Karpas-422 (cell line): Measurements from ENCODE around the gene CREBZF. TPM values are rescaled to one million over a fixed set of nuclear protein-coding genes. Genes with fewer than 3 reads are reported as not detected.

ENCODE experiments used
- DNase-seq: peaks from one replicate; pipeline ENCODE4 v3.0.0-alpha.2; 2015
- H2AFZ ChIP-seq: fragments of 200-600 bp; sonication (generic); 2 replicates; pipeline ENCODE4 v1.6.1; 2014; ENCODE audit warnings: antibody characterized with exemption, low read length, mixed read lengths
- H3K27ac ChIP-seq: fragments of 200-600 bp; sonication (generic); 2 replicates; pipeline ENCODE4 v1.5.1; 2014; ENCODE audit warnings: mild to moderate bottlenecking, low read length, moderate library complexity
- H3K27me3 ChIP-seq: fragments of 200-600 bp; sonication (generic); 2 replicates; pipeline ENCODE4 v1.6.1; 2014; ENCODE audit warnings: low read length, mixed read lengths
- H3K36me3 ChIP-seq: fragments of 200-600 bp; sonication (generic); 2 replicates; pipeline ENCODE4 v1.6.1; 2014; ENCODE audit warnings: low read length, mixed read lengths; ENCODE audit not compliant: insufficient read depth
- H3K4me1 ChIP-seq: fragments of 200-600 bp; sonication (generic); 2 replicates; pipeline ENCODE4 v1.6.1; 2014; ENCODE audit warnings: mild to moderate bottlenecking, low read length, mixed read lengths
- H3K4me2 ChIP-seq: fragments of 200-600 bp; sonication (generic); 2 replicates; pipeline ENCODE4 v1.6.1; 2014; ENCODE audit warnings: low read length, low read depth, mild to moderate bottlenecking; ENCODE audit not compliant: poor library complexity, severe bottlenecking
- H3K4me3 ChIP-seq: fragments of 200-600 bp; sonication (generic); 2 replicates; pipeline ENCODE4 v1.5.1; 2014; ENCODE audit warnings: mild to moderate bottlenecking, antibody characterized with exemption, low read length, mixed read lengths
- H3K79me2 ChIP-seq: fragments of 200-600 bp; sonication (generic); 2 replicates; pipeline ENCODE4 v1.6.1; 2014; ENCODE audit warnings: mild to moderate bottlenecking, low read length, mixed read lengths
- H3K9ac ChIP-seq: fragments of 200-600 bp; sonication (generic); 2 replicates; pipeline ENCODE4 v1.6.0; 2014; ENCODE audit warnings: low read length
- H3K9me2 ChIP-seq: fragments of 200-600 bp; sonication (generic), shearing (Covaris generic); replicated peaks from 2 replicates; pipeline ENCODE4 v1.6.0; 2014; ENCODE audit warnings: mild to moderate bottlenecking, low read length, moderate library complexity; ENCODE audit not compliant: insufficient read depth
- H3K9me3 ChIP-seq: fragments of 300-700, 200-600 bp; sonication (generic); 2 replicates; pipeline ENCODE4 v1.6.1; 2014; ENCODE audit warnings: low read length, mixed read lengths
- H4K20me1 ChIP-seq: fragments of 200-600 bp; sonication (generic); 2 replicates; pipeline ENCODE4 v1.6.1; 2014; ENCODE audit warnings: mild to moderate bottlenecking, antibody characterized with exemption, low read length, low read depth; ENCODE audit not compliant: insufficient read depth
- total RNA-seq: library from RNA; depleted of rRNA; stranded (reverse); fragments of >200 nt; shearing (Covaris generic); gene quantifications from 2 replicates; pipeline ENCODE4 v1.2.3, GENCODE V29; 2014; ENCODE audit warnings: low replicate concordance; rRNA removed

The CREBZF gene, protein sequence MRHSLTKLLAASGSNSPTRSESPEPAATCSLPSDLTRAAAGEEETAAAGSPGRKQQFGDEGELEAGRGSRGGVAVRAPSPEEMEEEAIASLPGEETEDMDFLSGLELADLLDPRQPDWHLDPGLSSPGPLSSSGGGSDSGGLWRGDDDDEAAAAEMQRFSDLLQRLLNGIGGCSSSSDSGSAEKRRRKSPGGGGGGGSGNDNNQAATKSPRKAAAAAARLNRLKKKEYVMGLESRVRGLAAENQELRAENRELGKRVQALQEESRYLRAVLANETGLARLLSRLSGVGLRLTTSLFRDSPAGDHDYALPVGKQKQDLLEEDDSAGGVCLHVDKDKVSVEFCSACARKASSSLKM
- total RNA-seq = 230 and 297 TPM in 2 replicates

DNA sequence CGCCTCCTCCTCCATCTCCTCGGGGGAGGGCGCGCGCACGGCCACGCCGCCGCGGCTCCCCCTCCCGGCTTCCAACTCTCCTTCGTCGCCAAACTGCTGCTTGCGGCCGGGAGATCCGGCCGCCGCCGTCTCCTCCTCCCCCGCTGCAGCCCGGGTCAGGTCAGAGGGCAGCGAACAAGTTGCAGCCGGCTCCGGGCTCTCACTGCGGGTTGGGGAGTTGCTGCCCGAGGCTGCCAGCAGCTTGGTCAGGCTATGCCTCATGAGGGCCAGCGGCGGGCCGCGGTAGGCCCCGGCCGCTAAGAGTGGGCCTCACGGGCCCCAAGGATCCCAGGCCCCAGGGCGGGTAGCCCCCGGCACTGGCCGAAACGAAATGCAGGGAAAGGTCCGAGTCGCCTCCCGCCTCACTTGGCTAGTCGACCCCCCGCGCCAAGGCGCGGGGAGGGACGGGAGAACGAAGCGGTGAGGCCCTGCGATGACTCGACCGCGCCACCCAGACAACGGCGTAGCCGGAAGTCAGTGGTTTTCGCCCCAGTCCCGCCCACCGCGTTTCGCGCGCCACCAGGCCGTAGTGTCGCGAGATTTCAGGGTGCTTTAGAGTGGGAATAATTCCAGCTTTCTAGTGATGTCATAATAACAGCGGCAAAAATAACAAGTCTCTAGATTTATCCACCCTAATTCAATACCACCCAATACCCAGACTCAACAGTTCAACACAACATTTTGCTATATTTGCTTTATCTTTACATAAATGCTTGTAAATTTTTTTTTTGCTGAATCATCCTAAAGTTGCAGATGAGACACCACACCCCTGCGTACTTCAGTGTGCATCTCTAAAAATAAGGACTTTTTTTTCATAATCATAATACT, at the start of gene CREBZF:
CREBZF (minus strand) TSS at position 515 of the 867 bp plus-strand sequence; CDS start at position 261, 254 bp downstream.
- peak within 1 kb of the TSS; percentile 81 for H3K27ac ChIP-seq
- H4K20me1 ChIP-seq = peaks cover 43% of the 10 kb centered on the region
- peak within 1 kb of the TSS; percentile 93 for H3K9ac ChIP-seq
- H3K79me2 ChIP-seq = peaks cover 50% of the 10 kb centered on the region
- H3K27me3 ChIP-seq = no peaks in the 10 kb centered on the region
- H3K4me1 ChIP-seq = peaks cover 39% of the 10 kb centered on the region
- peak; percentile 100 for DNase-seq
- H3K4me2 ChIP-seq = peak within 1 kb of the TSS; percentile 89
- peak within 1 kb of the TSS; percentile 68 for H2AFZ ChIP-seq
- H3K4me3 ChIP-seq = peak within 1 kb of the TSS; percentile 75
- no peaks in the 10 kb centered on the region for H3K9me2 ChIP-seq
- no peaks in the 10 kb centered on the region for H3K9me3 ChIP-seq
- peaks cover 38% of the 10 kb centered on the region for H3K36me3 ChIP-seq

DNA sequence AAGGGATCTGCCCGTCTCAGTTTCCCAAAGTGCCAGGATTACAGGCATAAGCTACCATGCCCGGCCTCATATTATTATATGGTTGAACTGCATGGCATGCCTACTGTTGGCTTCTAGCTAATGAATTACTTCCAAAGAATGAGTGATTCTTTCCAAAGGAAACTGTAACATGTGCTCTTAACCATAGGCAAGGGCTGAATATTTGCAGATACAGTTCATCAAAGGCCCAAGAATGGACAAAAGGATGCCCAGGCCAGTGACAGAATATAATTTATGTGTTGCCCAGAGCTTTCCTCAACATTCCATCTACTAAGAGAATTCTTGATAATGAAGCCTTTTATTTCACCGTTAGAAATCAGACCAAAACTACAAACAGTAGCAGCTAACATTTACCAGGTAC, 48.0 kb upstream of the CREBZF start:
- no peaks in the 10 kb centered on the region for H3K4me1 ChIP-seq
- H3K9me2 ChIP-seq = no peaks in the 10 kb centered on the region
- H3K79me2 ChIP-seq = no peaks in the 10 kb centered on the region
- H3K27ac ChIP-seq = no peak overlapping the region
- 0 out of 2 replicates have a peak, but pooled peaks cover 3% of the 10 kb centered on the region for H3K27me3 ChIP-seq
- no peaks in the 10 kb centered on the region for H3K36me3 ChIP-seq
- no peak overlapping the region for H3K4me2 ChIP-seq
- no peak overlapping the region for H3K4me3 ChIP-seq
- H4K20me1 ChIP-seq = no peaks in the 10 kb centered on the region
- H3K9me3 ChIP-seq = no peaks in the 10 kb centered on the region
- no peak for DNase-seq
- H2AFZ ChIP-seq = no peak overlapping the region
- H3K9ac ChIP-seq = no peak overlapping the region

DNA sequence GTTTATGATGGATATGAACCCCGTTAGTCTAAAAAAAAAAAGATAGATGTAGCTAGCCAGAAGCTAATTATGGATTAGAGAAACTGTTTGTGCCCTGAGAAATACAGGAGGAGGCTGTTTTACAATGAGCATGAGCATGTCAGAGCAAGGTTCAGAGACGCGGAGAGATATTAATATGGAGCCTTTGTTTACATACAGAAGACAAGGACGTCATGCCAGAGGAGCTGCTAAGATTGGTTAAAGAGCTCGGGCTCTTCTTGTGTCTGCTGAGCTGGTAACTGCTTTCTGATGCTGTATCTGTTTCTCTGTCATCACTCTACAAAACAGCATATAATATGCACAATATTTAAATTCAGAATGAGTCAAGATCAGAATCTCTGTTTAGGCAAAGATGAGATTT, 46.0 kb upstream of the CREBZF start:
- Histone ChIP-seq H3K4me3 (no peak overlapping the region), H3K36me3 (no peaks in the 10 kb centered on the region), H3K9me3 (no peaks in the 10 kb centered on the region), H3K27me3 (0 out of 2 replicates have a peak, but pooled peaks cover 3% of the 10 kb centered on the region), H4K20me1 (no peaks in the 10 kb centered on the region), H3K79me2 (no peaks in the 10 kb centered on the region), H3K27ac (no peak overlapping the region), H3K9ac (no peak overlapping the region), H3K9me2 (no peaks in the 10 kb centered on the region), H3K4me1 (no peaks in the 10 kb centered on the region), H2AFZ (no peak overlapping the region), H3K4me2 (no peak overlapping the region)
- DNase-seq = no peak

DNA sequence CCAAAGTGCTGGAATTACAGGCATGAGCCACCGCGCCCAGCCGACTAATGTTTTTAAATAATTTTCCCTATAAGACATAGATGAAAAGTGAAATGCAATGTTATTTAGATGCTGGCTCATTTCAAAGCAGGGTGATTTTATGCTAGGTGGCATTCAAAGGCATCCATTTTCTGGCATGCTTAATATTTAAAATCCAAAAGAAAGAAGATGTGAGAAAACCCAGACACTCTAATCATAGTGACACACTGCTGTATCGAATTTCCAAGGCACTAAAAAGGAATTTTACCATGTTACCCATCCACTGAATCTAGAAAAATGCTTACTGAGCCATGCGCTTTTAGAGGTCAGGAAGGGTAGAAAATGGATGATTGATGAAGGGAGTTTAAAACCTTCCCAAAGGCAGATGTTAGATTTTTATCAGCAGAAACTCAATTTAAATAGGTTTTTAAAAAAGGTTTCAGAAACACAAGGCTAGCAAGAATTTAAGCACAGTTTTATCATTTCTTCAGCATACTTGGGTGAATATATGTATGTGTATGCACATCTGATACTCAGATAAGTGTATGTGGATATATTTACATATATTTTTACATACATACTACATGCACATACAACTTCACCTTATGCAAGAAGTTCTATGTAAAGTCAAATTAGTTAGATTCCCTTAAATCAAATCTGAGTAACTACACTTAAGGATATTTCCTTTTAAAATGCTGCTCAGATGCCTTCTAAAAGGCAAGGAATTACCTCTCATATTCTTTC, 45.2 kb upstream of the CREBZF start:
- no peaks in the 10 kb centered on the region for H4K20me1 ChIP-seq
- no peak overlapping the region for H2AFZ ChIP-seq
- no peaks in the 10 kb centered on the region for H3K79me2 ChIP-seq

DNA sequence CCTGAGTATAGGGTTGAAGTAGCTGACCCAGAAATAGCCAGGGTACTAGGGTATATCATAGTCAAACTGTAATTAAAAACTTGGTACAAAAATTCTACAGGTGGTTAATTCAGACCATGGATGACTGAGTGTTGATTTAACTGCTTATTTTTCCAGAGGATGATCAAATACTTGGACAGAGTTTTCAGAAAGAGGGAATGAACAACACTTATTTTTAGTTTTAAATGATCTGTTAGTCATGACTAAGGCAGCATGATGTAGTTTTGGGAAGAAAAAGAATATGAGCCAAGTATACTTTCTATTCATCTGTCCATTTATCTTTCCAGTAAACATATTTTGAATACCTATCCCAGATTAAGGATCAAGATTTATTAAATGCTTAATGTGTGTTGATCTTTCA, 40.9 kb upstream of the CREBZF start:
- H4K20me1 ChIP-seq = no peaks in the 10 kb centered on the region
- no peak overlapping the region for H2AFZ ChIP-seq
- 0 out of 2 replicates have a peak, but pooled peaks cover 2% of the 10 kb centered on the region for H3K27me3 ChIP-seq
- H3K9ac ChIP-seq = no peak overlapping the region
- no peak for DNase-seq
- no peaks in the 10 kb centered on the region for H3K36me3 ChIP-seq
- H3K4me2 ChIP-seq = no peak overlapping the region
- no peaks in the 10 kb centered on the region for H3K4me1 ChIP-seq
- no peak overlapping the region for H3K4me3 ChIP-seq
- no peak overlapping the region for H3K27ac ChIP-seq
- H3K9me2 ChIP-seq = no peaks in the 10 kb centered on the region
- H3K9me3 ChIP-seq = no peaks in the 10 kb centered on the region
- H3K79me2 ChIP-seq = no peaks in the 10 kb centered on the region

More for the DNA sequence above, 45.2 kb upstream of the CREBZF start:
- no peaks in the 10 kb centered on the region for H3K36me3 ChIP-seq
- no peak overlapping the region for H3K27ac ChIP-seq
- no peaks in the 10 kb centered on the region for H3K9me3 ChIP-seq
- DNase-seq = no peak
- no peak overlapping the region for H3K4me3 ChIP-seq
- H3K9me2 ChIP-seq = no peaks in the 10 kb centered on the region
- no peaks in the 10 kb centered on the region for H3K4me1 ChIP-seq
- H3K27me3 ChIP-seq = no peaks in the 10 kb centered on the region
- no peak overlapping the region for H3K4me2 ChIP-seq
- H3K9ac ChIP-seq = no peak overlapping the region

DNA sequence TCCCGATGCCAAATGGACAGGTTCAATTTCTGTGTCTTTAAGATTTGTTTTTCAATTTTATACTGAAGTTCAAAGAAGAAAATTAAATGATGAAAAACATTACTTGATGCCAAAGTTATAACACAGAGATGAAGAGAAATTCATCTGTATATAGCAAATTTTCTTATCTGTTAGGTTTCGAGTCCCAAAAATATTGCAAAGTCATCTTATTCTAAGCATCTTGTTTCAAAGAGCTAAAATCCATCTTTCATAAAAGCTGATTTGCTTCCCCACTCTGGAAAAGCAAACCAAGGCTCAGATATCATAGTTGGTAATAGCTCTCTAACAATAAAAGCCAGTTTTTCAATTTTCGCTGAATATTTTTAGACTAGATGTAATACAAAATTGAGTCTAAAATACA, 40.0 kb upstream of the CREBZF start:
- no peaks in the 10 kb centered on the region for H4K20me1 ChIP-seq
- no peak overlapping the region for H3K4me3 ChIP-seq
- H3K9me3 ChIP-seq = no peaks in the 10 kb centered on the region
- H2AFZ ChIP-seq = no peak overlapping the region
- no peaks in the 10 kb centered on the region for H3K79me2 ChIP-seq
- 0 out of 2 replicates have a peak, but pooled peaks cover 2% of the 10 kb centered on the region for H3K27me3 ChIP-seq
- H3K4me2 ChIP-seq = no peak overlapping the region
- H3K9me2 ChIP-seq = no peaks in the 10 kb centered on the region
- H3K36me3 ChIP-seq = no peaks in the 10 kb centered on the region
- H3K27ac ChIP-seq = no peak overlapping the region
- no peak for DNase-seq
- H3K9ac ChIP-seq = no peak overlapping the region
- no peaks in the 10 kb centered on the region for H3K4me1 ChIP-seq

DNA sequence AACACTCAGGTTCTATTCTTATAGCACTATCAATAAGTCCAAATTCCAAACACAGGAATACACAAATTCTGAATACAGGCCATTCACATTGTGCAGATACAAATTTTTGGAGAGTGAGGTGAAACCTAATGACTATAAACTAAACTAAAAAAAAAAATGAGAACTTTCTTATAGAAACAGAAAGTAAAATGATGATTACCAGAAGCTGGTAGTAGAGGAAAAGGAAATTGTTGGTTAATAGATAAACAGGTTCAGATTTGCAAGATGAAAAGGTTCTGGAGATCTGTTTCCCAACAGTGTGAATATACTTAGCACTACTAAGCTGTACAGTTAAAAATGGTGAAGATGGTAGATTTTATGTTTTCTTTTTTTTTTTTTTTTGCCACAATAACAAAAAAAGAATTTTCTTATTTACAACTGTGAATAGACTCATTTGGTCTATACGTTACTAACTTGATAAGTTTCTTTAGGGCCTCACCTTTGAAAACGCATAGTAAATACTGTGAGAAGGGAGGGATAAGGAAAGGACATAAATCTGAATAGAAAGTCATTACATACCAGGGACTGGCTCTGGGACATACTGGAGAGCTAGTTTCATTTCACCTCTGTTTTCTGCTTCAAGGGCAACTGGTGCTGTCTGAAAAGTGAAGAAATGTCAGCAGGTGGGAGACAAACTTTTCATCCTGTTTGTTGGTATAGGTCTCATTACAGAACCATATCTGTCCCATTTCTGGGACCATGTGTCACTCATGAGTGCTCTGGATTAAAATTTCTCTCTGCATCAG, 35.2 kb upstream of the CREBZF start:
- no peaks in the 10 kb centered on the region for H3K4me1 ChIP-seq
- no peak overlapping the region for H3K4me2 ChIP-seq
- no peak for DNase-seq
- no peaks in the 10 kb centered on the region for H3K9me2 ChIP-seq
- no peaks in the 10 kb centered on the region for H4K20me1 ChIP-seq
- H3K9me3 ChIP-seq = no peaks in the 10 kb centered on the region
- no peak overlapping the region for H2AFZ ChIP-seq
- no peak overlapping the region for H3K9ac ChIP-seq
- no peaks in the 10 kb centered on the region for H3K79me2 ChIP-seq
- no peak overlapping the region for H3K27ac ChIP-seq
- H3K36me3 ChIP-seq = no peaks in the 10 kb centered on the region
- H3K4me3 ChIP-seq = no peak overlapping the region
- 0 out of 2 replicates have a peak, but pooled peaks cover 2% of the 10 kb centered on the region for H3K27me3 ChIP-seq
